SK-N-SH (cell line): ENCODE measurements around the gene PRPF6.

ENCODE experiments used
- CTCF ChIP-seq: fragments of 200-600 bp; sonication (generic); IDR thresholded peaks from 2 replicates; pipeline ENCODE4 v1.6.1; 2017; ENCODE audit warnings: antibody characterized with exemption, mild to moderate bottlenecking, moderate library complexity
- EP300 ChIP-seq, 2 experiments: IDR thresholded peaks; 2 replicates each; pipeline versions ENCODE4 v1.4.0 to v1.6.1; 2012; ENCODE audit warnings: borderline replicate concordance in 1 of 2, low read depth in 1 of 2, low read length in 1 of 2
- EZH2phosphoT487 ChIP-seq: fragments of 200-600 bp; sonication (generic); IDR thresholded peaks from 2 replicates; pipeline ENCODE4 v1.6.1; 2017; ENCODE audit warnings: low read depth, mixed run types, mild to moderate bottlenecking, antibody characterized with exemption, moderate library complexity, borderline replicate concordance
- FOXJ3 ChIP-seq: sonication (generic); formaldehyde crosslinking; IDR thresholded peaks from 2 replicates; pipeline ENCODE4 v1.5.1; 2020; ENCODE audit warnings: mild to moderate bottlenecking, missing genetic modification reagents
- FOXM1 ChIP-seq: IDR thresholded peaks from 2 replicates; pipeline ENCODE4 v1.4.0; 2012; ENCODE audit warnings: low read depth, mild to moderate bottlenecking
- JUND ChIP-seq: IDR thresholded peaks from 2 replicates; pipeline ENCODE4 v1.4.0; 2012
- MAX ChIP-seq: IDR thresholded peaks from 2 replicates; pipeline ENCODE4 v1.4.0; 2012; ENCODE audit warnings: low read depth
- PBX3 ChIP-seq: IDR thresholded peaks from 2 replicates; pipeline ENCODE4; 2012
- POLR2AphosphoS5 ChIP-seq: IDR thresholded peaks from 2 replicates; pipeline ENCODE4 v1.6.1; 2012; ENCODE audit warnings: low read depth, low read length
- RAD21 ChIP-seq: IDR thresholded peaks from 2 replicates; pipeline ENCODE4 v1.6.1; 2012; ENCODE audit warnings: mild to moderate bottlenecking, low read length
- TAF1 ChIP-seq: IDR thresholded peaks from 2 replicates; pipeline ENCODE4 v1.6.1; 2012; ENCODE audit warnings: low read depth, mild to moderate bottlenecking, low read length, moderate library complexity, borderline replicate concordance
- TEAD4 ChIP-seq: IDR thresholded peaks from 2 replicates; pipeline ENCODE4 v1.4.0; 2012; ENCODE audit warnings: mild to moderate bottlenecking, borderline replicate concordance; ENCODE audit not compliant: insufficient read depth
- USF2 ChIP-seq: fragments of 150-350 bp; IDR thresholded peaks from 2 replicates; pipeline ENCODE4 v1.6.1; 2017; ENCODE audit warnings: antibody characterized with exemption, low read length, low read depth, borderline replicate concordance
- ZBTB33 ChIP-seq: IDR thresholded peaks from 2 replicates; pipeline ENCODE4 v1.4.0; 2012; ENCODE audit warnings: low read depth, borderline replicate concordance

- TF ChIP-seq PBX3 = no peak
- TF ChIP-seq ZBTB33 = no peak
- TF ChIP-seq CTCF = no peak
- TF ChIP-seq JUND = no peak
- TF ChIP-seq EZH2phosphoT487 = no peak
- TF ChIP-seq EP300 (IDR thresholded peaks at IDR 0.05; ENCODE audit: borderline replicate concordance in 1 of 2, low read depth in 1 of 2, low read length in 1 of 2) = no peak
- TF ChIP-seq MAX = no peak
- no peak for TF ChIP-seq FOXJ3 (CRISPR knock-in tag)
- TF ChIP-seq FOXM1 = no peak
- no peak for TF ChIP-seq RAD21
- no peak for TF ChIP-seq POLR2AphosphoS5
- no peak for TF ChIP-seq TAF1
- TF ChIP-seq USF2 = no peak
- no peak for TF ChIP-seq TEAD4
Measured at GRCh38 chr20:63940071-63940471, 40.9 kb upstream of the PRPF6 start.
